Measurements from ENCODE around the gene TNFRSF14.

Gene TNFRSF14

DNA sequence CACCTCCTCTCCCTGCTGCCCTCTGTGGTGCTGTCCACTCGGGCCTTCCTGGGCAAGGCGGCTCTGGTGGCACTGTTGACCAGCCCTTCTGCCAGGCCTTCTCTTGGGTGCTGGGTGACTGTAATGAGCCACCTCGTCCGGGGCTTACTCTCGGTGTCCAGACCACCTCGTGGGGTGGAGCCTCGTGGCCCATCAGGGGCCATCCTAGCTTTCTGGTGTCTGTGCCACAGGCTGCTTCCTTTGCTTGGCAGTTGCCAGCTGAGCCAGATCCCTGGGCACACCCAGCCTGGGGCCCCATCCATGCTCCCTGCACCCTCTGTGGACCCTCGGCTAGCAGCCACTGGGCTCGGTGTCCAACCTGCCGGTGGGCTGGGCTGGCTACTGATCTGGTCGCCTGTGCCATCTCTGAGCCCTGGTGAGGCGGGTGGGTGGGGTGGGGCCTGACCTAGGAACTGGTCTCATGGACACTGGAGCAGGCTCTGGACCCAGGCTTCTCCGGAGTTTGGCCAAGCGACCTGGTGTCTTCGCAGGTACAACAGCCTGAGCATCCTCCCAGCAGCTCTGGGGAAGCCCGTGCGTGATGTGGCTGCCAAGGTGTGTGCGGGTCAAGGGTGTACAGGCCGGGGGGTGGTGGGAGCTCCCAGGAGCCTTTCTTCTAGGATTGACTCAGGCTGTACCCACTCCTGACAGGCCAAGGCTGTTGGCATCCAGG, 31.8 kb downstream of the TNFRSF14 start:
- no peak for DNase-seq (ENCODE audit: low spot score)

DNA sequence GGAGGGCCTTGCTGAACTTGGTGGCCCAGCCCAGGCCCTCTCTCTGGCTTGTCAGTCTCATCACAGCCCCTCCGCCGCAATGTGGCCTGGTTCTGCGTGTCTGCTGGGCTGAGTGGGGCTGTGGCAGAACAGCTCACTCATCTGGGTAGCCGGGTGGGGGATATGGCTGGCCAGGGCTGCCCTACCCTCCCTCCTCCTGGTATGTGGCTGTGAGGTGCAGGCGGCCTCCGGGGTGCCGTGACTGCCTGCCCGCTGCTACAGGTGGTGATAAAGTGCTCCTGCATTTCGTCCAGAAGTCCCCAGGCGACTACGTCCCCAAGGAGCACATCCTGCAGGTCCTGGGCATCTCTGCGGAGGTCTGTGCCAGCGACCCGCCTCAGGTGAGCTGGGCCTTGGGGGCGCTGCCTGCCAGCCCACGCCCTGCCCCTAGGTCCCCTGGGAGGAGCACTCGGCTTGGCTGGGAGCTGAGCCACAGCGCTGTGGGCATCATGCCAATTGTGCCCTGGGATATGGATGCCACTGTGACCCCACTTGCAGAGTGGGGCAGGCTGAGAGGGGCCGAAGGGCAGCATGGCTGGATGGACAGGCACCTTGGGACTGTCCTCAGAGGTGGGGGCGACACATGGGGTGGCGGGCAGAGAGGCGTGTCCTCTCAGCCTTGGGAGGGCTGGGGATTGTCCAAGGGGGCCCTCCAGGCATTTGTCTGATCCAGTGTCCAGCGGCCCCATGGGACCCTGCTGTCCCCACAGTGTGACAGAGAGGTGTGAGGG, 32.7 kb downstream of the TNFRSF14 start:
- DNase-seq (ENCODE audit: low spot score): no peak

GRCh38 chr1:2589431-2590232, 33.5 kb downstream of the TNFRSF14 start:
- DNase-seq (ENCODE audit: low spot score): no peak

DNA sequence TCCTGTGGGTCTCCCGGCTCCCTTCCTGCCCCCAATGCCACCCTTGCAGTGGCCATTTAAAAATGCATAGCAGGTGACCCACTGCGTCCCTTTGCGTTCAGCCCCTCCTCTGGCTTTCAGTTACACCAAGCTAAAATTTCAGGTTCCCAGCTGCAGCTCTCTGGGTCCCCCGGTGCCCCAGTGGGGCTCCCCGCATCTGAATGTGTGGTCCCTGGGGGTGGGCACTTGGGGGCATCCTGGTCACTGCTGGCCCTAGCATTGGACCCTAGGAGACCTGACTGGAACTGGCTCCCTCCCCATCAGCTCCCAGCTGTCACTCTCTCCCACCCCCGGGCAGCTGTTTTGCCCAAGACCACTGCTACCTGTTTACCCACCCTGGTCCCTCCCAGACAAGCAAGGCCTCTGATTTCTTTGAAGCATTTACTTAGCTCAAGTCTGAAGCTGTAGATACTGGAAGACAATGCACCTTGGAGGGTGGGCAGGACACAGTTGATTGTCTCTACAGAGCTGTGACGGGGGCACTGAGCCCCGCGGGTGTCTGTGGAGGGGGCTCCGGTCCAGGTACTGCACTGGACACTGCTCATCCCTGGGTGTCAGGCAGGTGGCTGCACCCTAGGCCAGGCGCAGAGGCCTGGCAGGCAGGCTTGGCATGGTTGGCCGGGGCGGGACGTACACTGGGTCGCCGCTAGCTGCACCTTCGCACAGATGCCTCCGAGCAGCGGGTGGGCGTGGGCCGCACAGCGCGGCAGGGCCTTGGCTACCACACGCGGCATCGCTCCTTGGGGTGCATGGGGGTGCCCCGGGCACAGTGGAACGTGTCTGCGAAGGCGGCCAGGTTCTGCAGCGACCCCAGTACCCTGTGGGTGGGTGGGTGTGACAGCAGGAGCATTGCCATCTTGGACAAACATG, 34.3 kb downstream of the TNFRSF14 start:
- no peak for DNase-seq (ENCODE audit: low spot score)

DNA sequence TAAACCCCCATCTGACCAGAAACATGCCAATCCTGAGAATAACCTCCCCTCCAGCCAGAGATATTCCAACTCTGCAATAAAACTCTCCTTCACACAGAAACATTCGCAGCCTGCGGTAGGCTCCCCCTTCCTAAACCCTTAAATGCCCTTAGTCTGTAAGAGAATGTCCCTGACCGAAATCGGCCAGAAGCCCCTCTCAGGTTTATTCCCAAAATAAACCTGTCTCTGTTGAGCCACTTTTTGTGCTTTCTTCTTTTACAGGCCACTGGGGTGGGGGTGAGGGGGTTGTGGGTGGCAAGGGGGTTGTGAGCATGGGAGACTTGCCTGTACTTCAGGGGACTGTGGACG, 35.0 kb downstream of the TNFRSF14 start:
- DNase-seq (ENCODE audit: low spot score): no peak

- no peak for DNase-seq (ENCODE audit: low spot score)
These were observed 35.5 kb downstream of the TNFRSF14 start for GRCh38 chr1:2591581-2592261.

GRCh38 chr1:2592672-2593071, 36.5 kb downstream of the TNFRSF14 start:
- DNase-seq (ENCODE audit: low spot score): no peak

DNA sequence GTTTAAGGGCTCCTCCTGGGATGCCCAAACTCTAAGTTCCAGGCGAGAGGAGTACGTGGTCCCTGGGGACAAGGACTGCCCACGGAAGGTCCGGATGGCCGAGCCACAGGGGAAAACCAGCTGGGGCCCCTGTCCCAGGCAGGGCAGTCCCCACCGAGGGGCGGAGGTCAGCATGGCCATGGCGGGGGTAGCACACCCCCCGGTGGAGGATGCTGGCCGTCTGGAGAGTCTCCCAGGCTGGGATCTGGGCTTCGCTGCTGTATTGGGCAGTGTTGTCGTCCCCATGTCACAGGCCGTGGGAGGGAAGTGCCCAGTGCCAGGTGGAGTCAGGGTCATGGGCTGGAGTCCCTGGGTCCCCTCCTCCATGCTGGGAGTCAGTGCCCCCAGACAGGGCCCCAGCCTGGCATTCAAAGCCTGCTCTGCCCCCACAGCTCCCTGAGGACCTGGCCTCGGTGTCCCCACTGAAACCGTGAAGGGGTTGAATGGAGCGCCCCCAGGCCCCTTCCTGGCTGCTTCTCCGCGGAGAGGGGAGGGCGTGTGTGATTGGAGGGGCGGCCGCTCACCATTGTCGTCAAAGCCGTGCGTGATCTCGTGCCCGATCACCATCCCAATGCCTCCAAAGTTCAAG, 37.2 kb downstream of the TNFRSF14 start:
- DNase-seq (ENCODE audit: low spot score): no peak

GRCh38 chr1:2594001-2594640, 38.0 kb downstream of the TNFRSF14 start:
- no peak for DNase-seq (ENCODE audit: low spot score)

GRCh38 chr1:2594641-2595131, 38.5 kb downstream of the TNFRSF14 start:
- DNase-seq (ENCODE audit: low spot score): no peak

DNA sequence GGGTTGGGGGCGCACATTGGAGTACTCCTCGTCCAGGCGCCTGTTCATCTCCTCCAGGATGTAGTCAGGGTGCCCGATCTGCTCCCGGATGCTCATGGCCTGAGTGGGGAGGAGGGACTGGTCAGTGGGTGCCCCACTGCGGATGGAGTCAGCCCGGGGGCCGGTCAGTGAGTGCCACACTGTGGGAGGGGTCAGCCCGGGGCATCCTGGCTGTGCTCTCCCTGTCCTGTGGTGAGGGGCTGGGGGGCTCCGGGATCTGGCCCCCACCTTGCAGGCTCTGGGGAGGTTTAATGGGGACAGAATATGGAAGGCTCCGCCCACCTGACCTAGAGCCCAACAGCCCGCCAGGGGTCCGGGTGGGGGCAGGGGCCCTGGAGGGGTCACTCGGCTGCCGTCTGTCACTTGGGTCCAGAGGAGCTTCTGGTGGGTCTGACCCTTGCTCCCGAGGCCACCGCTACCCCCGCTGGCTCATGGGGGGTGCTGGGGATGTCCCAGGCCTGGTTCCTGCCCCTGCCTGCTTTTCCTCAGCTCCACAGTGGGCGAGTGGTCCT, 39.2 kb downstream of the TNFRSF14 start:
- no peak for DNase-seq (ENCODE audit: low spot score)

DNA sequence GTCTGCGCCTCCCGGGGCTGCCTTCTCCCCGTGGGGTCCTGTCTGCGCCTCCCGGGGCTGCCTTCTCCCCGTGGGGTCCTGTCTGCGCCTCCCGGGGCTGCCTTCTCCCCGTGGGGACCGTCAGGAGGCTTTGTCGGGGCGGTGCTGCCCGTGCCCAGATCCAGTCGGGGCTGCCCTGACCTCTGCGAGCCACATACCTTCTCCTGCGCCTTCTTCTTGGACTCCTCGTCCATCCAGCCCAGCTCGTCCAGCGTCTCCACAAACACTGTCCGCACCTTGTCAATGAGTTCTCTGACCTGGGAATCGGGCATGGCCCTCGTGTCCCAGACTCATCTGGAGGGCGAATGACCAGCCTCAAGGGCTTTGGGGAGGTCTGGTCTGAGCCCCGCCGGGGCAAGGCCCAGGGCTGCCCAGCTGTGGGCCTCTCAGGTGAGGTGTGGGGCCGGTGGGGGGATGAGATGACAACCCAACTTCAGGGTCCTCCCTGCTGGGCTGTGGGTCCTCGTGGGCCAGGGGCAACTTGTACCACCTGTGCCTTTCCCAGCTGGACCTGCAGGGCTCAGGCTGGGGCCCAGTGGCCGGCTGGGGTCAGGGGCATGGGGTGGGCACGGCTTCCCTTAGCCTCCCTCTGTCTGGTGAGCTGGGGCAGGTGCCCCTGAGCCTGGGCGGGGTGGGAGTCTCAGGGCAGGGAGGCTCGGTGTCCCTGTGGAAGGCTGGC, 39.8 kb downstream of the TNFRSF14 start:
- DNase-seq (ENCODE audit: low spot score): no peak

DNA sequence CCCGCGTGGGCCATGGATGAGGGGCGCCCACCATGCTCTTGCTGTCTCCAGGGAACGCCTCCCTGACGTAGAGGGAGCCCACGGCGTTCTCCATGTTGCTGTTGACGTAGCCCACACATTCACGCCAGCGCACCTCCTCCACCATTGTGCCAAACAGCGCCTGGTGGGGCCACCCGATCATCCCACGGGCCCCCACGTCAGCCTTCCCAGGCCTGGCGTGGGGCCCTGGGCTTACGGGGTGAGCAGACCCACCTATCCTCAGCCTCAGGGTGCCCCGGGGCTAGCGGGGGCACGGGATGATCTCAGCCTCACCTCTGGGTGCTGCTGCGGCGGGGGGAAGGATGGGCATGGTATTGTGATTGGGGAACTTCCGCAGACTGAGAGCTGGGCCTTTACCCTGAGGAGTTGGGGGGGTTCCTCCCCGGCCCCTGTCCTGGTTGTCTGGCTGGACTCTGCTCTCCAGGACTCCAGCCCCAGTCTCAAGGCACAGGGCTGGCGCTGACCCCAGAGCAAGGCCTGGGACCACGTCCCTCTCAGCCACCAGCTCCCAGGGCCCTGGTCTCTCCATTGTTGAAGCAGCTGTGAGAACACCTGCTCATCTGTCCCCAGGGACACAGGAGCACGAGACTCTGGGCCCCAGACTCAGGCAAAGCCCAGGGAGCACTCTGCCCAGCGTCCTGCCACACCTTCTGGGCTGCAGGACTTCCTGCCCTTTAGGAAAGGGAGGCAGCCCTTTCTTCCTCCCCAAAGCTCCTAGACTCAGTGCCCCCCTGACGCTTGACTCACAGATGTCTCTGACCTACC, 40.6 kb downstream of the TNFRSF14 start:
- no peak for DNase-seq (ENCODE audit: low spot score)

GRCh38 chr1:2597441-2598328, 41.5 kb downstream of the TNFRSF14 start:
- no peak for DNase-seq (ENCODE audit: low spot score)

GRCh38 chr1:2598329-2598931, 42.3 kb downstream of the TNFRSF14 start:
- DNase-seq (ENCODE audit: low spot score): no peak

- no peak for DNase-seq (ENCODE audit: low spot score)
These were observed 45.6 kb downstream of the TNFRSF14 start for GRCh38 chr1:2601721-2602303.
